SJSA1 (cell line): Measurements from ENCODE around the gene GASK1B. TPM values are rescaled to one million over a fixed set of nuclear protein-coding genes. Genes with fewer than 3 reads are reported as not detected.

Experiments used
- DNase-seq, 2 experiments: peaks; one replicate each; pipeline ENCODE4 v3.0.0-alpha.2; 2015 to 2020; ENCODE audit warnings: low spot score in 2 of 2, low read depth in 1 of 2
- H3K27ac ChIP-seq: fragments of 250-450 bp; sonication (Bioruptor Pico); 2 replicates; pipeline ENCODE4 v1.5.1; 2020; ENCODE audit warnings: mild to moderate bottlenecking, moderate library complexity
- H3K27me3 ChIP-seq: fragments of 250-450 bp; sonication (Bioruptor Pico); replicated peaks from 2 replicates; pipeline ENCODE4 v1.5.1; 2020; ENCODE audit warnings: mild to moderate bottlenecking, moderate library complexity
- H3K36me3 ChIP-seq: fragments of 250-450 bp; sonication (Bioruptor Pico); 2 replicates; pipeline ENCODE4 v1.5.1; 2020; ENCODE audit warnings: mild to moderate bottlenecking
- H3K4me1 ChIP-seq: fragments of 250-450 bp; sonication (Bioruptor Pico); replicated peaks from 2 replicates; pipeline ENCODE4 v1.6.1; 2021; ENCODE audit warnings: mild to moderate bottlenecking
- H3K4me3 ChIP-seq: fragments of 250-450 bp; sonication (Bioruptor Pico); 2 replicates; pipeline ENCODE4 v1.5.1; 2020; ENCODE audit warnings: mild to moderate bottlenecking
- H3K9me3 ChIP-seq: fragments of 250-450 bp; sonication (Bioruptor Pico); replicated peaks from 2 replicates; pipeline ENCODE4 v1.5.1; 2020; ENCODE audit warnings: mild to moderate bottlenecking
- total RNA-seq: library from RNA; depleted of rRNA; stranded (reverse); fragments of >200 nt; shearing (Covaris generic); gene quantifications from 2 replicates; pipeline ENCODE4 v1.2.3, GENCODE V29; 2014; rRNA removed

GASK1B gene
- total RNA-seq, 1 experiment from 2014 or later, result 1.1 TPM

GRCh38 chr4:158155656-158156356 is 17.0 kb downstream of the GASK1B start:
- no peaks in the 10 kb centered on the region for H3K9me3 ChIP-seq
- no peak overlapping the region for H3K4me3 ChIP-seq
- DNase-seq, result no peak
- peaks cover 24% of the 10 kb centered on the region for H3K4me1 ChIP-seq
- H3K36me3 ChIP-seq, result no peaks in the 10 kb centered on the region
- H3K27ac ChIP-seq, result no peak overlapping the region
- no peaks in the 10 kb centered on the region for H3K27me3 ChIP-seq

DNA sequence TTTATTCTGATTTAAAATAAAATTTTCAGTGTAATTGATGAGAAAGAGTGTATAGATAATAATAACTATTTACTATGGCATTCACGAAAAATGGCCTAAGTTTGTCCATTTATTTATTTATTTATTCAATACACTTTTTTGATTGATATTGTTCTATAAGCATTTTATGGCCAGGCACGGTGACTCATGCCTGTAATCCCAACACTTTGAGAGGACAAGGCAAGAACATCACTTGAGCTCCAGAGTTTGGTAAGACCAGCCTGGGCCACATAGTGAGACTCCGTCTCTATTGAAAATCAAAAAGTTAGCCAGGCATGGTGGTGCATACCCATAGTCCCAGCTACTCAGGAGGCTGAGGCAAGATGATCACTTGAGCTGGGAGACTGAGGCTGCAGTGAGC is 25.7 kb downstream of the GASK1B start:
- H3K27ac ChIP-seq, result no peak overlapping the region
- no peaks in the 10 kb centered on the region for H3K36me3 ChIP-seq
- no peaks in the 10 kb centered on the region for H3K27me3 ChIP-seq
- no peaks in the 10 kb centered on the region for H3K4me1 ChIP-seq
- H3K4me3 ChIP-seq, result no peak overlapping the region
- no peaks in the 10 kb centered on the region for H3K9me3 ChIP-seq
- no peak for DNase-seq

- no peak for DNase-seq
- Histone ChIP-seq H3K4me3 (no peak overlapping the region), H3K27ac (no peak overlapping the region), H3K9me3 (no peaks in the 10 kb centered on the region), H3K36me3 (no peaks in the 10 kb centered on the region), H3K4me1 (no peaks in the 10 kb centered on the region), H3K27me3 (no peaks in the 10 kb centered on the region)
These were observed 26.1 kb downstream of the GASK1B start for GRCh38 chr4:158146736-158147135.

DNA sequence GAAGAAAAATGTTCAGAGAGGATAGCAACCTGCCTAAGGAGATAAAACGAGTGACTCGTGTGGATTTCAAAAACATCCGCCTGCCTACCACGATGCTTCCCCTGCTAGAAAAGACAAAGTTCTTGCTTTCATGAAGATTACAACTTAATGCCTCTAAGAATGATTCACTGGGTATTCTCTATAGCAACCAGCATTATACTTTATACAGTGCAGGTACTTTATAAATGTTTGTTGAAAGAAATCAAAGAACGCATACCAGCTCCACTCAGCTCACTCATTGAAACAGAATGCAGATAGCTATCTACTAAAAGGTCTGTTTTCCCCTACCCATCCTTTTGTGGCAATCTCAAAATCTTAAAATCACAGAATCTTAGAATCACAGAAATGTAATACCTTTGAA is 33.7 kb downstream of the GASK1B start:
- no peaks in the 10 kb centered on the region for H3K9me3 ChIP-seq
- DNase-seq, result no peak
- H3K27me3 ChIP-seq, result no peaks in the 10 kb centered on the region
- H3K4me3 ChIP-seq, result no peak overlapping the region
- H3K4me1 ChIP-seq, result no peaks in the 10 kb centered on the region
- no peak overlapping the region for H3K27ac ChIP-seq
- H3K36me3 ChIP-seq, result no peaks in the 10 kb centered on the region

DNA sequence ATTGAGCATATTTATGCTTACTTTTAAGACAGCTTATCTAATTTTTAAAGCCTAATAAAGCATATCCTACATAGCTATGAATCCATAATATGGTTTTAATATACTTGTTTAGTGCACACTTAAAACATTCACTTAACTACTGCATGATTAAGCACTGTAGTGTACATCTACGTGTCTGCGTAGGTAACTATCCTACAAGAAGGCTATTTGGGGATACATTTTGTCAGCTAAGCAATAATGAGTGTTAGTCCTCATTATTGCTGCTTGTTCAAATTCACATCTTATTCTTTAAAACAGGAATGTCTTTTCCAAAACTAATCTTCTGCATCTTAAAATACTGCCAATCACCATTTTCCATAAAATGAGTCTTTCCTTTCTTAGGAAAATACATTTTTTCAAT is 38.6 kb downstream of the GASK1B start:
- H3K9me3 ChIP-seq, result no peaks in the 10 kb centered on the region

DNA sequence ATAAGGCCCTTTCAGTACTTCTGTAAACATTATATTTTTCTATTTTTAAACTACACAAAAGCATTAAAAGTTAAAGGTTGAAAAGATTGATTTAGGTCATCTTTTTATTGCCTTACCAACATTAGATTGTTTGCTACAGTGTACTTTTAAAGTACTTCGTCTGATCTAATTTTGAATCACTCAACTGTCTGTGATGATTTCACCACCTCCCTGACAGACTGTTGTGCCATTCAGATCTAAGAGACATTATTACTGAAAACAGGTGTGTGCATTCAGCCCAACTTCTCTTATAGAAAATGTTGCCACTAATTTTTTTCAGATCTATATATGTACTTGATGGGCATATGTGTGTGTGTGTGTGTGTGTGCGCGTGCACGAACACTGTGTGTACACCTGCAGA is 39.3 kb downstream of the GASK1B start:
- no peaks in the 10 kb centered on the region for H3K9me3 ChIP-seq
- no peak overlapping the region for H3K27ac ChIP-seq
- no peak overlapping the region for H3K4me3 ChIP-seq
- no peaks in the 10 kb centered on the region for H3K4me1 ChIP-seq
- no peaks in the 10 kb centered on the region for H3K36me3 ChIP-seq
- DNase-seq, result no peak
- no peaks in the 10 kb centered on the region for H3K27me3 ChIP-seq

More for the DNA sequence above, 38.6 kb downstream of the GASK1B start:
- Histone ChIP-seq H3K27ac (no peak overlapping the region), H3K36me3 (no peaks in the 10 kb centered on the region), H3K4me1 (no peaks in the 10 kb centered on the region), H3K27me3 (no peaks in the 10 kb centered on the region), H3K4me3 (no peak overlapping the region)
- DNase-seq, result no peak

DNA sequence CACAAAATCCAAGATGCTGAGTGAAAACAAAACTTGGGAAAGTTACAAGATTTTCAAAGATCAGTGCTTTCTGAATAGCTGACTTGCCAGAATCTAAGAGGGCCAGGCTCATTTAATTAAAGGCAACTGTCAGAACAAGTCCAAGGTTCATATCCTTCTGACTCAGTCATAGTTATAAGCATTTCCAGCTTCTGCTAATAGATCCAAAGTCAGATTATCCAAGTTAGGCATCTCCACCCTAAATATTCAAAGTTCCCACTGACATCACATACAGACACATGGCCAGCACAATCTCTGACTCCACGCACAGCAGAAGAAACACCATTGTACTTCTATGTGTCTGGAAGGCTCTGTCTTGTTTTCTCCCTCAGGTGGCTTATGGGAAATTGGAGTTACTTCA is 41.8 kb downstream of the GASK1B start:
- H3K9me3 ChIP-seq, result no peaks in the 10 kb centered on the region
- H3K4me3 ChIP-seq, result no peak overlapping the region
- no peak for DNase-seq
- H3K36me3 ChIP-seq, result no peaks in the 10 kb centered on the region
- H3K27me3 ChIP-seq, result no peaks in the 10 kb centered on the region; the same call in 1 of the 2 replicates
- H3K4me1 ChIP-seq, result no peaks in the 10 kb centered on the region
- H3K27ac ChIP-seq, result no peak overlapping the region

DNA sequence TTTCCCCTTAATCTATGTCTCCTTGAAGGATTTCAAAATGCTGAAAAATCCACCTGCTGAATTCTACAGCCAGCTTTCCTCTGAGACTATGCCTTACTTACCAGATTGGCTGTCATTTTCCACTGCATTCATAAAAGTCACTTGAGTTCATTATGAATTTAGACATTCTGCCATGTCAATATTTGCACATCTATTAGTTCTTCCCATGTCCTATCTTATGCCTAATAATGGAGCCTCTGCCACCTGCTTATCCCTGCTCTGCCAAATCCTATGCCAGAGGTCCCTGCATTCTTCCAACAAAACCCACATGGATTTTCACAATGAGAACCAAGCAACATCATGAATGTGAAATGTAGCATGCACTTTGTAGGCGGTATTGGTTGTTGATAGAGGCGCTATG is 42.6 kb downstream of the GASK1B start:
- no peak for DNase-seq
- Histone ChIP-seq H3K27me3 (no peaks in the 10 kb centered on the region; the same call in 1 of the 2 replicates), H3K27ac (no peak overlapping the region), H3K4me3 (no peak overlapping the region), H3K36me3 (no peaks in the 10 kb centered on the region), H3K9me3 (no peaks in the 10 kb centered on the region), H3K4me1 (no peaks in the 10 kb centered on the region)

DNA sequence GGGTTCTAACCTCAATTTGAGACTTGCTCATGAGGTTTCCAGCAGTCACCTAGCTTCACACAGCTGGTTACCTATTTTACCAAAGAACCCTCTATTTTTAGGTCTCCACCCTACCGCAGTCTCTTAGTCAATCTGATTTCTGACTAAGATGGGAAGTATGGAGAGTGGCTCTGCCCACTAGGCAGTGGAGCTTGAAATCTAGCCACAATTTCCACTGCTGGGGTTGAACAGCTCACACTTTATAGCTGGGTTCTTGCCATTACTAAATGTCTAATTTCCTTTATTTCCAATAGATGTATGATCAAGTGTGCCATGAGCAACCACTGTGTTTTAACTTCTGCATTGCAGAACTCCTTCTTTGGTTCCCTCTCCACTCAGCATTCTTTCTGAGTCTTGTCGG is 43.1 kb downstream of the GASK1B start:
- H3K4me3 ChIP-seq, result no peak overlapping the region
- no peaks in the 10 kb centered on the region; the same call in 1 of the 2 replicates for H3K27me3 ChIP-seq
- no peaks in the 10 kb centered on the region for H3K36me3 ChIP-seq
- H3K9me3 ChIP-seq, result no peaks in the 10 kb centered on the region
- no peaks in the 10 kb centered on the region for H3K4me1 ChIP-seq
- DNase-seq, result no peak
- H3K27ac ChIP-seq, result no peak overlapping the region

DNA sequence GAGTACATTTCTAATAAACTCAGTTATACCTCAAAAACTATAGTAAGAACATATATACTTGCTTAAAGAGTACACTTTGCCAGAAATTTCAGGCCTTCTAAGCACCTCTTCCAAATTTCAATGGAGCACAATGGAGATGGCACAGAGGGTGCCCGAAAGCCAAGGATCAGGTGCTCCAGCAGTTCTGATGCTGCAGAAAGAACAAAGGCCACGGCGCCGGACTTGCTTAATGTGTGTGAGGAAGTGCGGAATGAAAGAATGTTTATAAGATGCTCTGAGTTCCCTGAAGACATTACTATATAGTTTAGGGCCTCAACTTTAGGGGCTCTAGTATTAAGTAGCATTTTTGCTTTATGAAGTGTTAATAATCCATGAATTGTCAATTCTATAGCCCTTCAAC is 44.3 kb downstream of the GASK1B start:
- no peak overlapping the region for H3K27ac ChIP-seq
- no peaks in the 10 kb centered on the region for H3K9me3 ChIP-seq
- no peaks in the 10 kb centered on the region for H3K36me3 ChIP-seq
- no peaks in the 10 kb centered on the region for H3K4me1 ChIP-seq
- H3K4me3 ChIP-seq, result no peak overlapping the region
- no peak for DNase-seq
- no peaks in the 10 kb centered on the region; the same call in 1 of the 2 replicates for H3K27me3 ChIP-seq

GRCh38 chr4:158125310-158125709 is 47.5 kb downstream of the GASK1B start:
- Histone ChIP-seq H3K4me1 (no peaks in the 10 kb centered on the region), H3K27ac (no peak overlapping the region), H3K9me3 (no peaks in the 10 kb centered on the region), H3K27me3 (no peaks in the 10 kb centered on the region; the same call in 1 of the 2 replicates), H3K36me3 (no peaks in the 10 kb centered on the region), H3K4me3 (no peak overlapping the region)
- DNase-seq, result no peak

Other genes with a start within 250 kb of the GASK1B start
- gene TMEM144, start 37.5 kb upstream of the GASK1B start, total RNA-seq, result 0.06 and 1.1 TPM in 2 replicates